SIG-M5 treated with dmso at 0.1 percent for 504 hours (cell line): ENCODE measurements around the gene RAB42.
"Not testable (repeated sequence)": the region's sequence is repeated elsewhere in the genome, so short reads cannot be mapped to it uniquely, and the experiment has no call there.

ENCODE experiments used
- DNase-seq: peaks from one replicate; lab custom pipeline; 2025; ENCODE audit not compliant: unreplicated experiment; lab: John Stamatoyannopoulos, UW

RAB42 gene

GRCh38 chr1:28591708-28592320, at the start of gene RAB42:
Gene RAB42 (plus strand): TSS chr1:28592265. CDS start chr1:28592512, 247 bp downstream.
- DNase-seq, result no peak

GRCh38 chr1:28545246-28545628, 46.8 kb upstream of the RAB42 start:
- no peak for DNase-seq

GRCh38 chr1:28548318-28548717, 43.7 kb upstream of the RAB42 start:
- DNase-seq, result no peak

GRCh38 chr1:28551381-28551780, 40.7 kb upstream of the RAB42 start:
- DNase-seq, result no peak

- DNase-seq, result peak; percentile 92
These were observed 39.1 kb upstream of the RAB42 start, which contains the start of gene TRNAU1AP for GRCh38 chr1:28552758-28553663. Gene TRNAU1AP (plus strand): TSS chr1:28553085. CDS start chr1:28553111, 26 bp downstream.

GRCh38 chr1:28560886-28561285, 31.2 kb upstream of the RAB42 start:
- no peak for DNase-seq

GRCh38 chr1:28564310-28564709, 27.8 kb upstream of the RAB42 start:
- DNase-seq, result no peak

GRCh38 chr1:28565040-28565439, 27.0 kb upstream of the RAB42 start:
- DNase-seq, result no peak

- no peak for DNase-seq
These were observed 26.3 kb upstream of the RAB42 start for GRCh38 chr1:28565726-28566125.

GRCh38 chr1:28566931-28567330, 25.1 kb upstream of the RAB42 start:
- DNase-seq, result no peak

- no peak for DNase-seq
These were observed 20.2 kb upstream of the RAB42 start for GRCh38 chr1:28571911-28572310.

- not testable (repeated sequence) for DNase-seq
These were observed 19.2 kb upstream of the RAB42 start for GRCh38 chr1:28572891-28573290.

GRCh38 chr1:28573564-28573963, 18.5 kb upstream of the RAB42 start:
- no peak for DNase-seq

- peak; percentile 35 for DNase-seq
These were observed 14.9 kb upstream of the RAB42 start for GRCh38 chr1:28577052-28577678.

GRCh38 chr1:28577738-28578536, 14.1 kb upstream of the RAB42 start:
- no peak for DNase-seq

- DNase-seq, result no peak
These were observed 13.3 kb upstream of the RAB42 start for GRCh38 chr1:28578696-28579218.

GRCh38 chr1:28579401-28579800, 12.7 kb upstream of the RAB42 start:
- no peak for DNase-seq

GRCh38 chr1:28580722-28581530, 11.1 kb upstream of the RAB42 start:
- DNase-seq, result no peak

- DNase-seq, result peak; percentile 94
These were observed 10.4 kb upstream of the RAB42 start for GRCh38 chr1:28581531-28582247.
